Liver (tissue), 9 donors: ENCODE measurements around the gene FURIN. TPM values are rescaled to one million over a fixed set of nuclear protein-coding genes. Genes with fewer than 3 reads are reported as not detected.

Experiments
- DNase-seq: peaks from one replicate; pipeline ENCODE4 v3.0.0-alpha.2; 2017; ENCODE audit warnings: low spot score
- H3K27ac ChIP-seq, 2 donors: one replicate each; pipeline ENCODE4 v1.7.0; 2013; ENCODE audit warnings: inconsistent platforms in 2 of 2, low read length in 2 of 2, control low read depth in 1 of 2, low read depth in 1 of 2, mild to moderate bottlenecking in 1 of 2
- H3K27me3 ChIP-seq, 4 donors: one replicate each; pipeline versions ENCODE4 v1.6.1 to v1.7.0; 2013; ENCODE audit warnings: low read length in 3 of 4, inconsistent platforms in 1 of 4, mild to moderate bottlenecking in 1 of 4, moderate library complexity in 1 of 4; ENCODE audit not compliant: control insufficient read depth in 4 of 4, insufficient read depth in 4 of 4
- H3K36me3 ChIP-seq, 4 donors: one replicate each; pipeline versions ENCODE4 v1.6.1 to v1.7.0; 2013; ENCODE audit warnings: low read length in 3 of 4, mild to moderate bottlenecking in 3 of 4, low read depth in 1 of 4, moderate library complexity in 1 of 4; ENCODE audit not compliant: control insufficient read depth in 4 of 4, insufficient read depth in 3 of 4
- H3K4me1 ChIP-seq, 4 donors: one replicate each; pipeline versions ENCODE4 v1.6.1 to v1.7.0; 2013; ENCODE audit warnings: low read length in 3 of 4, mild to moderate bottlenecking in 3 of 4, moderate library complexity in 1 of 4; ENCODE audit not compliant: control insufficient read depth in 4 of 4, insufficient read depth in 4 of 4
- H3K4me3 ChIP-seq, 3 donors: one replicate each; pipeline versions ENCODE4 v1.6.1 to v1.7.0; 2013; ENCODE audit warnings: low read length in 3 of 3, control low read depth in 1 of 3, low read depth in 1 of 3, mild to moderate bottlenecking in 1 of 3
- H3K9ac ChIP-seq, 2 donors: one replicate each; pipeline ENCODE4 v1.7.0; 2013; ENCODE audit warnings: low read length in 2 of 2, mild to moderate bottlenecking in 2 of 2, moderate library complexity in 2 of 2, control low read depth in 1 of 2, low read depth in 1 of 2
- H3K9me3 ChIP-seq, 4 donors: one replicate each; pipeline versions ENCODE4 v1.6.1 to v1.7.0; 2013; ENCODE audit warnings: low read length in 3 of 4; ENCODE audit not compliant: control insufficient read depth in 4 of 4
- CTCF ChIP-seq: fragments of 150-350 bp; IDR thresholded peaks from 2 replicates; pipeline ENCODE4 v1.5.1; 2017; ENCODE audit warnings: improper control_type of control experiment, low read depth, low read length; ENCODE audit not compliant: missing input control
- EGR1 ChIP-seq, 2 donors: IDR thresholded peaks; 2 replicates each; pipeline ENCODE4 v1.6.1; 2016 to 2018; ENCODE audit warnings: antibody characterized with exemption in 2 of 2, low read depth in 2 of 2
- FOXA1 ChIP-seq: IDR thresholded peaks from 2 replicates; pipeline ENCODE4 v1.6.1; 2016; ENCODE audit warnings: antibody characterized with exemption
- FOXA2 ChIP-seq: IDR thresholded peaks from 2 replicates; pipeline ENCODE4 v1.6.1; 2016; ENCODE audit warnings: antibody characterized with exemption
- GABPA ChIP-seq, 2 donors: IDR thresholded peaks in 1 of 2; conservative IDR thresholded peaks in 1 of 2; 2 replicates each; pipeline ENCODE4 v1.6.1; 2016; ENCODE audit warnings: antibody characterized with exemption in 2 of 2, mild to moderate bottlenecking in 1 of 2, moderate library complexity in 1 of 2
- HNF4A ChIP-seq, 2 donors: conservative IDR thresholded peaks; 2 replicates each; pipeline ENCODE4 v1.6.1; 2016; ENCODE audit warnings: antibody characterized with exemption in 2 of 2, mild to moderate bottlenecking in 2 of 2
- HNF4G ChIP-seq: IDR thresholded peaks from 2 replicates; pipeline ENCODE4 v1.6.1; 2016; ENCODE audit warnings: antibody characterized with exemption
- JUND ChIP-seq, 2 donors: IDR thresholded peaks; 2 replicates each; pipeline ENCODE4 v1.6.1; 2016; ENCODE audit warnings: antibody characterized with exemption in 2 of 2
- NR2F2 ChIP-seq: IDR thresholded peaks from 2 replicates; pipeline ENCODE4 v1.6.1; 2016; ENCODE audit warnings: antibody characterized with exemption
- REST ChIP-seq: IDR thresholded peaks from 2 replicates; pipeline ENCODE4 v1.6.1; 2016; ENCODE audit warnings: antibody characterized with exemption, mild to moderate bottlenecking
- RXRA ChIP-seq, 2 donors: IDR thresholded peaks; 2 replicates each; pipeline ENCODE4 v1.6.1; 2017 to 2018; ENCODE audit warnings: antibody characterized with exemption in 2 of 2, mild to moderate bottlenecking in 1 of 2
- SP1 ChIP-seq: IDR thresholded peaks from 2 replicates; pipeline ENCODE4 v1.6.1; 2018; ENCODE audit warnings: antibody characterized with exemption, mild to moderate bottlenecking
- YY1 ChIP-seq: IDR thresholded peaks from 2 replicates; pipeline ENCODE4 v1.6.1; 2016; ENCODE audit warnings: antibody characterized with exemption, mild to moderate bottlenecking
- WGBS: extraction: QIAGEN DNeasy Blood & Tissue Kit; methylation state at CpG from one replicate; pipeline ENCODE4 v1.1.7; 2013; 5-methylcytosine and 5-hydroxymethylcytosine counted together
- polyA plus RNA-seq, 2 donors: library from polyadenylated mRNA; stranded (reverse) in 1 of 2; unstranded in 1 of 2; fragments of 200-250 nt in 1 of 2; fragments of >200 nt in 1 of 2; fragmentation: Nextera tagmentation in 1 of 2; extraction: Ambion mirVana in 1 of 2; gene quantifications; one replicate each; pipeline versions ENCODE4 v1.2.1 to v1.2.3, GENCODE V29; 2013 to 2015
- total RNA-seq, 2 donors: library from RNA; depleted of rRNA; stranded (reverse); fragments of >200 nt; gene quantifications; one replicate each; pipeline ENCODE4 v1.2.3, GENCODE V29; 2014
- TF ChIP-seq, protein P1 (sequence below): IDR thresholded peaks from 2 replicates; pipeline ENCODE4 v1.6.1; 2016; ENCODE audit warnings: antibody characterized with exemption
- TF ChIP-seq, protein P2 (sequence below): IDR thresholded peaks from 2 replicates; pipeline ENCODE4 v1.6.1; 2016; ENCODE audit warnings: antibody characterized with exemption
- donor health status: healthy.
- donor health status: healthy.
- donor health status: healthy.
- donor health status: healthy.
- donor health status: healthy.

Gene FURIN
- total and polyA plus RNA-seq, 4 donors, result 102 to 258 (median 164) TPM

GRCh38 chr15:90890839-90891238, 22.5 kb downstream of the FURIN start (continued):
- TF ChIP-seq, protein P1, sequence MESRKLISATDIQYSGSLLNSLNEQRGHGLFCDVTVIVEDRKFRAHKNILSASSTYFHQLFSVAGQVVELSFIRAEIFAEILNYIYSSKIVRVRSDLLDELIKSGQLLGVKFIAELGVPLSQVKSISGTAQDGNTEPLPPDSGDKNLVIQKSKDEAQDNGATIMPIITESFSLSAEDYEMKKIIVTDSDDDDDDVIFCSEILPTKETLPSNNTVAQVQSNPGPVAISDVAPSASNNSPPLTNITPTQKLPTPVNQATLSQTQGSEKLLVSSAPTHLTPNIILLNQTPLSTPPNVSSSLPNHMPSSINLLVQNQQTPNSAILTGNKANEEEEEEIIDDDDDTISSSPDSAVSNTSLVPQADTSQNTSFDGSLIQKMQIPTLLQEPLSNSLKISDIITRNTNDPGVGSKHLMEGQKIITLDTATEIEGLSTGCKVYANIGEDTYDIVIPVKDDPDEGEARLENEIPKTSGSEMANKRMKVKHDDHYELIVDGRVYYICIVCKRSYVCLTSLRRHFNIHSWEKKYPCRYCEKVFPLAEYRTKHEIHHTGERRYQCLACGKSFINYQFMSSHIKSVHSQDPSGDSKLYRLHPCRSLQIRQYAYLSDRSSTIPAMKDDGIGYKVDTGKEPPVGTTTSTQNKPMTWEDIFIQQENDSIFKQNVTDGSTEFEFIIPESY, result no peak

DNA sequence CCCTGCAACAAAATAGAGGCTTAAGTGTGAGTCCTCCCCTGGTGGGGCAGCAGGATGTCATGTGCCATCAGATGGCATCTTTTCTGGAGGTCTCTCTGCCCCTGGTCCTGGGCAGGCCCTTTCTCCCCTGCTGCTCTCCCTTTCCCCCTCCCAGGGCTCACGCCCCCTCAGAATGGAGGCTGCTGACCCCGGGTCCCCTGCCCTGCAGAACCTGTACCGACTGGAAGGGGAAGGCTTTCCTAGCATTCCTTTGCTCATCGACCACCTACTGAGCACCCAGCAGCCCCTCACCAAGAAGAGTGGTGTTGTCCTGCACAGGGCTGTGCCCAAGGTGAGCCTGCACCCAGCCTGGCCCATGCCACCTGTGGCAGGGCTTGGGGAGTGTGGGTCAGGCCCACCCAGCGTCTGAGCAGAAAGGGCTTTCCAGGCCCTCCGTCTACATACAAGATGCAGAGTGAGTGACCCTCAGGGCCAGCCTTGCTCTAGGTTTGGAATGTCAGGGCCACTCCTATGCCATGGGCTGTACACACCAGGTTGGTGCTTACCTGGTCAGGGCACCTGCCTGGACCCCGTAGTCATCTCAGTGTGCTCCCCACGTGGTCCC, 23.1 kb downstream of the FURIN start:
- no peak overlapping the region for H3K4me3 ChIP-seq
- WGBS, result 89% methylated on average over 8 of the region's 8 CpGs
- H3K27me3 ChIP-seq, result no peaks in the 10 kb centered on the region
- H3K9ac ChIP-seq, result no peak overlapping the region
- peaks cover 28 to 79% (median 43%) of the 10 kb centered on the region in 4 donors for H3K36me3 ChIP-seq
- peaks cover 0 to 9% (median 8%) of the 10 kb centered on the region in 4 donors for H3K4me1 ChIP-seq
- H3K27ac ChIP-seq, result no peak overlapping the region
- DNase-seq, result no peak
- H3K9me3 ChIP-seq, result no peaks in the 10 kb centered on the region
- TF ChIP-seq EGR1 (IDR thresholded peaks at IDR 0.05; ENCODE audit: low read depth in 2 of 2) (no peak), RXRA (IDR thresholded peaks at IDR 0.05) (no peak), JUND (IDR thresholded peaks at IDR 0.05) (no peak)
- TF ChIP-seq, protein P2, sequence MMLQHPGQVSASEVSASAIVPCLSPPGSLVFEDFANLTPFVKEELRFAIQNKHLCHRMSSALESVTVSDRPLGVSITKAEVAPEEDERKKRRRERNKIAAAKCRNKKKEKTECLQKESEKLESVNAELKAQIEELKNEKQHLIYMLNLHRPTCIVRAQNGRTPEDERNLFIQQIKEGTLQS, result no peak

- TF ChIP-seq FOXA1, result no peak
- no peak for TF ChIP-seq SP1
- no peak for TF ChIP-seq HNF4A (conservative IDR thresholded peaks at IDR 0.05)
- TF ChIP-seq YY1, result no peak
- TF ChIP-seq GABPA (IDR thresholded peaks at IDR 0.05 in 1 of 2, conservative IDR thresholded peaks at IDR 0.05 in 1 of 2), result no peak
- TF ChIP-seq FOXA2, result no peak
- TF ChIP-seq NR2F2, result no peak
- no peak for TF ChIP-seq REST
- TF ChIP-seq HNF4G, result no peak
- TF ChIP-seq CTCF, result no peak
- TF ChIP-seq, protein P1, result no peak
- TF ChIP-seq RXRA (IDR thresholded peaks at IDR 0.05), result no peak
- TF ChIP-seq, protein P2, result no peak
- H3K4me3 ChIP-seq, result no peak overlapping the region
- DNase-seq, result no peak
- peaks cover 0 to 5% (median 2%) of the 10 kb centered on the region in 4 donors for H3K4me1 ChIP-seq
- H3K9me3 ChIP-seq, result no peaks in the 10 kb centered on the region
- H3K27ac ChIP-seq, result no peak overlapping the region
- no peak overlapping the region for H3K9ac ChIP-seq
- no peaks in the 10 kb centered on the region for H3K27me3 ChIP-seq
- peaks cover 28 to 74% (median 43%) of the 10 kb centered on the region in 4 donors for H3K36me3 ChIP-seq
- 95% methylated on average over 11 of the region's 11 CpGs for WGBS
Measured at GRCh38 chr15:90892023-90892422, 23.6 kb downstream of the FURIN start.
